NCI-H446 (cell line): ENCODE measurements around the gene TCF7L2.

Experiments
- DNase-seq, 2 experiments: peaks; one replicate each; lab custom pipeline; 2025; lab: John Stamatoyannopoulos, UW

Gene TCF7L2

DNA sequence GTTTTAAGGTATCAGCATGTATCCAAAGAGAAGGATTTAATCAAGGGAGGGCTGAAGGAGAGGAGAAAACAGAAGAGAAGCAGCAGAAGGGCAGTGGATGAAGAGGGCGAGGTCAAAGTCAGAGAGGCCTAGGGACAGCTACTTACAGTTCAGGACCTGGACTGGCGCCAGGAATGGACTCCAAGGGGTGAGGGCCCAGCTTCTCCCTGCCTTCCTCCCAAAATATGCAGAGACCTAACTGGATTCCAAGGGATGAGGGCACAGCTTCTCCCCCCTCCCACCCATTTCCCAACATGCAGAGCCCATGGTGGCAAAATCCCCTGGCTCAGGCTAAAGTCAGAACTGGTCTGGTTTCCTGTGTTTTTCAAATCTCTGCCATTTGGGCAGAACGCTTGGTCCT, 3.4 kb upstream of the TCF7L2 start:
- no peak for DNase-seq

DNA sequence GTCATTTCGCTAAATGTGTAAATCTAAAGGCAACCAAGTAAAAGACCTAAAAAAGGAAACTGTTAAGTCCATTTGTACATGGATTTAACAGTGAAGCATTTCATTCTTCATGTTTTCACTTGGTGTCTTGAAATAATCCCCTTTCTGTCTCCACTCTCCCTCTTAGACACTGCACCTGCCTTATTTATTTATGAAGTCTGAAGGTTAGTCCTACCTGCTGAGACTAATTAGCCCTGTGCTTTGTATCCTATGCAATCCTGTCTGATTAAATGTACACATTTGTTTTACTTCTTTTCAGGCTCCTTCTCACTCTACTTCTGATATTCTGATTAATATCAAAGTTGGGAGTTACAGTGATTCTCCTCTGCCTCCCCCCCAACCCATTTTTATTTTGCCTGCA, 1.9 kb upstream of the TCF7L2 start:
- DNase-seq = no peak

DNA sequence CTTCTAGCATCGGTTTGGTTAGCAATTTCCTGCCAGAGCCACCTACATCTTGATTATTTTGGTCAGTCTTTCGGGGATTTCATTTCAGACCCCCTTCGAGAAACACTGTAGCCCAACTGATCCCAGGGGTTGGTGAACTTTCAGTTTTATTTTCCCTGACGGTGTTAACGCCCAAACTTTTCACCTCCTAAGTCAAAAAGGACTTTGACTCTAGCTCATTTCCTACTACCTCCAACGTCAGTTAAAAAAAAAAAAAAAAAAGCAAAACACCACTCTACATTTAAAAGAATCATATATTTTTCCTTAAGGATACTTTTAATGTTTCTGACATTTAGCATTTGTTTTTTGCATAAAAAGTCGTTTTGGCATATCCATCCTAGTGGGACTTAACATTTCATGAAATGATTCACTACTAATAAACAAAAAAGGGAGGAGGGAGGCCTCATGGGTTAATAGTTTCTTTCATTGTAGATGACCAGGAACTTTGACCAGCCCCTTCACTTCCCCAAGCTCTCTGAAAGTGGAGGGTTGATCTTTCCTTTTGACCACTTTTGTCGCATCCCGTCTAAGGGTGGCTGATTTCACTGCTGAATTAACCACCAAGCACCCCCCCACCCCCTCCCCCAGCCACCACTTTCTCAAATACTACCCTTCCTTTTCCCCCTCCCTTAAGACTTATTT, 764 bp upstream of the TCF7L2 start:
- DNase-seq = no peak

DNA sequence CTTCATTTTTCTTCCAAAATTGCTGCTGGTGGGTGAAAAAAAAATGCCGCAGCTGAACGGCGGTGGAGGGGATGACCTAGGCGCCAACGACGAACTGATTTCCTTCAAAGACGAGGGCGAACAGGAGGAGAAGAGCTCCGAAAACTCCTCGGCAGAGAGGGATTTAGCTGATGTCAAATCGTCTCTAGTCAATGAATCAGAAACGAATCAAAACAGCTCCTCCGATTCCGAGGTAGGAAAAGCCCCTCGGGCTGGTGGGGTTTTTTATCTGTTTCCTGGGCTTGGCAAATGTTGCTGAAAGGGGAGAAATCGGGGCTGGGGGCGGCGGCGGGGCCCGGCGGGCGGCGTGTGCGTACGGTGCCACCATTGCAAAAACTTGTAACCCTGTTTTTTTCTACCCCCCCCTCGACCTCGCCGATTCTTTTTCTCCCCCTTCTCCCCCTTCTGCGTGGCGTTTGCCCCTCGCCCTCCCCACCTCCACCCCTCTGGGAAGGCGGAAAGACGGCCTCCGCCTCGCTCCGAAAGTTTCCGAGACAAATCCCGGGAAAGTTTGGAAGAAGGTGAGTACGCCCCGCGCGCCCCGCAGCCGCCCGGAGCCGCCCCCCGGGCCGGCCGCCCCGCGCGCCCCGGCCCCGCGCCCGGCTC, 789 bp downstream of the TCF7L2 start:
- no peak for DNase-seq

DNA sequence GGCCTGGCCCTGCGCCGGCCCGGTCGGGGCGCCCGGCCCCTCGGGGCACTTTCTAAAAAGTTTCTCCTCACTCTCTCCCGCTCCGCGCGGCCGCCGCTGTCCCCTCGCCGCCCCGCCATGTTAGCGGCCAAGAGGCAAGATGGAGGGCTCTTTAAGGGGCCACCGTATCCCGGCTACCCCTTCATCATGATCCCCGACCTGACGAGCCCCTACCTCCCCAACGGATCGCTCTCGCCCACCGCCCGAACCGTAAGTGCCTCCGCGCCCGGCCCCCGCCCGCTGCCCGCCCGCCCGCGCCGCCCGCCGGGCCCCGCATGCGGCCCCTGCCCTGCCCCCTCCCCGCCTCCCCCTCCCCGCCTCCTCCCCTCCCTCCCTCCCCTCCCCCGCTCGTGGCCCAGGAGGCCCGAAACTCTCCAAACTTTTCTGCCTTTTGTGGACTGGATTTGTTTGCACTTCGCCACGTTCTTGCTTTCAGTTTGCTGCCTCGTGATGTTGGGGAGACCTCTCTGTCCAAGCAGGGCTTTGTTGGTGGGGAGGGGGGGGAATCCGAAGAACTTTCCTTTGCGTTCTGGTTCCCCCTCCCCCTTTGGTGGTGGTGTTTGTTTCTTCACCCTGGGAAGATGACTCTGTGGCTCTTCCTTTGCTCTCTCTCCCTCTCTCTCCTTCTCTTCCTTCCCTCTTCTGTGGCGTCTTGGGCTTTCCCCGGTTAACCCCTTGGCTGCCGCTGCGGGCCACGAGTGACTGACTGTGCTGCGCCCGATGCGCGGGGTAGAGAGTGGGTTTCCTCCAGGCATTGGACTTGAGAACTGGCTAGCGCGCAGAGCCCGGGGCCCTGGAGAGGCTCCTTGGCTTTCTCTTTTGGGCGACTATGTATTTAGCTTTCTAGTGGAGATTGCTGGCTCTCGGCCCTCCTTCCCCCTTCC, 1.6 kb downstream of the TCF7L2 start:
- no peak for DNase-seq

DNA sequence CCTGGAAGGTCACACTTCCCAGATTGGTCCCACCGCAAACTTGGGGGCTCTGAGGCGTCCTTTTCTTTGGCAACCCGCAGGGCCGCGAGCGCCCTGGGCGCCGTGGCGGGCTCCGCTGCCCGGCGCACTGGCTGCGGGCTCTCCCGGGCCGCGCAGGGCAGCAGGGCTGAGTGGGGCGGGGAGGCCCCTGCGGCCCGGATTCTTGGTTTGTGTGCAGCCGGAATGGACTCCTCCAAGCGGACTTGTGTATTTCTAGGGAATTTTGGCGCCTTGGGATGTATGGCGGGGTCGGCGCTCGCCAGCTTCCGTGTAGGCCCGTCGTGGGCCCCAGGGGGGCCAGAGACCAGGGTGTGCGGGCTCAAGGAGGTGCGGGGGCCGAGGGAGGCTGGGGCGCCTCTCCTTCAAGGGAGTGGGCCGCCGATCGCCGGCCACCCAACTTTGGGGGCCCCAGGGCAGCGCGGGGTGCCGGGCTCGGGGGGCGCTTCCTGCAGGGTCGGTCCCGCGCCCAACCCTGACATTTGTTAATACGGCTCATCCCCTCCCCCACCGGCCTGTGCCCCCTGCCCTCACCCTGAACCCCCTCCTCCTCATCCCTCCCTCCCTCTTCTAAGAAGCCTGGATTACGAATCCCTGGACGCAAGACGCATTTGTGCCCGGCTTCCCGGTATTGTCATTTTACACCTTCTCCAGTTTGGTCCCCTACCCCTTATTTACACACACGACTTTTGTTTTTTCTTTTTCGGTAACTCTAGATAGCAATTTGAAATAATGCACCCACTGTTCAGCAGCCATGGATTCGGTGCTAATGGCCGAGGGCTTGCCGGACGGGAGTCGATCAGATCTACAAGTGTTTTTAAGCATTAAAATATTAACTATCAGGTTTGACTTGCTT, 2.5 kb downstream of the TCF7L2 start:
- no peak for DNase-seq

DNA sequence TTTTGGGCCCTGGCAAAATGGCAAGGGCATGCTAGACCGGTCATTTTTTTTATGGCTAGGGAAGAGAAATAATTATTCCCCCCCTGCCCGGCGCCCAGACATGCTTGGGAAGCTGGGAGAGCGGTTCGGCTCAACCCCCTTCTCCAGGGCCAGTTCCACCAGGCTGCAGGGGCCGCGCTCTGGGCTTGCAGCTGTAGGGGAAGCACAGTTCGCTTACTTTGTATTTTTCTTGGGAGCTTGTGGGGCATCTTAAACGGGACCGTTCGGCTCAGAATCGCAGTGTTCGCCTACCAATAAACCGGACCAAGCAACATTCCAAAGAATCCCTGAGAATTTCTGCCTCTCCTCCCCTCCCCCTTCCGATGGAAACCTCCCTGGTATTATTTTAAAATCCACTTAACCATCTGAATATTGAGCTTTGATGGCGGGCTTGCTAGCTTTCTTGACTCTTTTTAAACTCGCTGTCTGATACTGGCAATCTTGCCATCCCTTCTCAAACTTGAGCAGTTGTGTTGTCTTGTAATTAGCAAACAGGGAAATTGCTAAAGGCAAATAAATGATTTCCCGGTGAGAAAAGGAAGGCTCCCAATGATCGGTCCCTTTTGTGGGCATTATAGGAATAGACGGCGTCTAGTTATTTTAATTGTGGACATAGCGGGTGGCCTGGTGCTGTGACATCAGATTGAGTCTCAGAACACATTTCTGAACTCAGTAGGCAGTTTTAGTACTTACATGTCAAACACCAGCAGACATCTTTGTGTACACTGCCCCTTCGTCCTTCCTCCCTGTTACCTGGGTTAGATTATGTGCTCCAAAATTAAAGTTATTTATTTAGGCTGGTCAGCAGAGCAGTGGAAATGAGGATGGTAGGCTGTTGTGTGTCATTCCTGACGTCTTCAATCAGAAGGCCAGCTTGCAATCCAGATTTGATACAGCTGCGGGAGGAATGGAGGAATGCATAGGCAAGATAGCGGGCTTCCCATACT, 3.4 kb downstream of the TCF7L2 start:
- DNase-seq = no peak

DNA sequence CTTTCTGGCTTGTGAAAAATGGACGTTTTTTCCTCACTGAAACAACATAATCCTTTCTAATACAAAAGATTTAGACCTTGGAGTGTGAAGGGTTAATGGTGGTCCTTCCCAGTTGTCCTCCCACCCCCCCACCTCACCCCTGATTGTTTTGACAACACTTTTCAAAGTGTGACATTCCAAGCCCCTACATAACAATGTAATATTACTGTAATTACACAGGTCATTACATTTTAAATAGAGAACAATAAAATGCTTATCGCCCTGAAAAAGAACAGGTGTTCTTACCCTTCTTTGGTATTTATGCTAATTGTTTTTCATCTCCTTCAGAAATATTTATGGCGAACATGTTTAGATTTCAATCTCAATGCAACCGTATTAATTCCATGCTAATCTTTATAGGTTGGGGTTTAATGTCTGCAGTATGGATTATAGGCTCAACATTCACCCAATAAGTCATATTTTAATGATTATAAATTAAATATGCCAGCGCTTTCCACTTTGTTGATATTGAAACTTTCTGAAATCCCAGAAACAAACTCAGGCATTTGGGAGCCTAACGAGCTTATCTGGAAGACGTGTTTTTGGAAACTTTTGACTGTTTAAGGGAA, 5.0 kb downstream of the TCF7L2 start:
- DNase-seq = no peak

DNA sequence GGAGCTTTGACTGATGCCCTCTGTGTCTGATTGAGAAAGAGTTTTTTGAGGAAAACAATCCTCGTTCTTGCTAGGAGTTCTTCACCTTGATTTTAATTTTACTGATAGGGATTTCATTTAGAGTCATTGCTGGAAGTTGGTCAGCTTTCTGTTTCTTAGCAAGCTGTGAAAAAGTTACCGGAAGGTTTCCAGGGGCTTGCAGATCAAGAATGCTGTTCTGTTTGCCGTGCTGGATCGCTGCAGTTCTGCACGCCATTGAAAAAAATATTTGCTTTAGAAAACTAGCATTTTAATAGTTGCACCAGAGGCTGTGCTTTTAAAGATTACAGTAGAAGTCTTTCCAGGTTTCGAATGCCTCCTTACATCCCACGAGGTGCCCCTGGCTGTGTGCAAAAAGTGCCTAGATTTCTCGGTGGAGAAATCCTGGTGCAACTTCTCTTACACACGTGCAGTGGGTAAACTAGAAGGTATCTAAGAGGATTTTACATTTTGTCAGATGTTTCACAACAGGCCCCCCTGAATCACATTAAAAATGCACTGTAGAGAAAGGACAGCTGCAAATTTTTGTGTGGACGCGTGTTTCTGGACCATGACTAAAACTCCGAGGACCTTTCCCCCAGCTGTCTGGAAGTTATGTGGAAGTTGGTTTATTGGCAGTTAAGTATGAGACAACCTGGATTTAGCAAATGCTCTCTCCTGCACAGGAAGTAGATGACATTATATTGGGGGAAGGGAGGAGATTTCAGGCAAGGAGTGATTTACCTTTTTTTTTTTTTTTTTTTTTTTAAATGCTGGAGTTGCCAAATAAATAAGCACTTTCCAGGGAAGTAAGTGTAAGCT, 5.8 kb downstream of the TCF7L2 start:
- DNase-seq = no peak

DNA sequence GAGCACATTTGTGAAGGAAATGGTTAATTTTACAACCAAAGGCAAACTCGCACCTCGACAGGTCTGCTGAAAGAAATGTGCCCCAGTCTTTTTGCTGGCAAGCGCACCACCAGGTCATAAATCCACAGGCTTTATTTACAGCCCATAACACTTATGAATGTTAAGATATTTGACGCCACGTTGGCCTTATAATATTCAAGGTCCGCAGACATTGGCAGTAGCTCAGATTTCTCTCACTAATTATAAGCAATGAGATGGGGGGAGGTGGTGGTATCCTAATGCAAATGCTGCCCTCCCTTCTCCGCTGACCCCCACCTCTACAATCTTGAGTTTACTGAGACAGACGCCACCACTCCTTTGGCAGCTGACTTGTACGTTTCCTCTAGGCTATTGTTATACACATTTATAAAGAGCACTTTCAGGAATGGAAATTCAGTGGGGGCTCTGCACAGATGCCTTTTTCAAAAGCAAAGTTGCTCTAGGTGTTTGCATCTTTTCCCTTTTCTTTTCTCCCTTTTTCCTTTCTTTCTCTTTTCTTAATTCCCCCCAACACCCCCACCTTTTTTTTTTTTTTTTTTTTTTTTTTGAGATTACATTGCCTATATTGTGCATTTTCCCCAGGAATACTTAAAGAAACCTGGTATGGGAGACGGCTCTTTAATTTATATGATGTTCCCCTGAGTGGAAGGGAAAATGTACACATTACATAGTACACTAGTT, 6.7 kb downstream of the TCF7L2 start:
- no peak for DNase-seq

DNA sequence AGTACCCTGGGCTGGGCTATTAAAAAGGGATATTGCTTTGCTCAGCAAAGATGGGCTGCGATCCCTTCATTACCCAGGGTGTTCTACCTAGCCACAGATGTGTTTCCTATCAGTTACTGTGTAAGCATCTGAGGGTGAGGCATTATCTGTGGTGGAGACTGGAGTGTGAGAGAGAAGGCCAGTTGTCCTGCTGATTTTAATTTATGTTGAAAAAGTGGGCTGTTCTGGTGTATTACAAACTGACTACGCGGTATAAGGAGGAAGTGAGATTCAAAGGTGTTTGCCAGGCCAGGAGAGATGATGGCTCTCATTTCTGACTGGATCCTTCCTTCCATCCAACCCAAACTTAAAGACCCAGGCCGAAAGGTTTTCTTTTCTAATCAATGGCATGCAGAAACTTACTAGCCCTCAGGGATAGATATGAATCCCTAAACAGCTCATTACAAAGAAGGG, 7.6 kb downstream of the TCF7L2 start:
- DNase-seq = no peak

DNA sequence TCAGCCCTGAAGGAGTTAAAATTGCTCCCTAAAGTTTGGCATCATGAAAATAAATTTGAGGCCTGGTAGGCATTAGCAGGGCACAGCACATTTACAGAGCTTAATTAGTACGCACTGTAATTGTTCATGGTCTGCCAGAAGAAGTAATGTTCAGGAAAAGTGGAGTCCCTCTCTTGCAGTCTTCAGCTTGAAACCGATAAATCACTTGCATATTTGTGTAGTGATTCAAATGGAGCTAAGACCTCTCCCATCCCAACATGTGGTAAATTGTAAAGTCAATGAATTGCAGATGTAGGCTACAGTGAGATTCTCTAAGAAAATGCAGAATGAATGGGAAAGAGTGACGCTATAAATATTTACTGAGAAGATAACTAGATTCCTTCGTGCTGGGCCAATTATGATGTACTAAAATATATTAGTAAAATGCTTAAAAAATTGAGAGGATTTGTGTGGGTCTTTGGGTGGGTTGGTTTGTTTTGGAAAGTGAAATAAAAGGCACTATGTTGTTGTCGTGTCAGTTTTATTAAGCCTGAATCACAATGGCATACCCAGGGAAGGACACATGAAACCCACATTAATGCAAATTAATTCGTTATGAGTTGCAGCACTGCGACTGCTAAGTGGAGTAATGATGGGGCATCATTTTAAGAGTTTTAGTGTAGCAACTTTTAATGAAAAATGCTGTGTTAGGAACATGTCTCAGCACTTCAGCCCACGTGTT, 8.4 kb downstream of the TCF7L2 start:
- DNase-seq = no peak

DNA sequence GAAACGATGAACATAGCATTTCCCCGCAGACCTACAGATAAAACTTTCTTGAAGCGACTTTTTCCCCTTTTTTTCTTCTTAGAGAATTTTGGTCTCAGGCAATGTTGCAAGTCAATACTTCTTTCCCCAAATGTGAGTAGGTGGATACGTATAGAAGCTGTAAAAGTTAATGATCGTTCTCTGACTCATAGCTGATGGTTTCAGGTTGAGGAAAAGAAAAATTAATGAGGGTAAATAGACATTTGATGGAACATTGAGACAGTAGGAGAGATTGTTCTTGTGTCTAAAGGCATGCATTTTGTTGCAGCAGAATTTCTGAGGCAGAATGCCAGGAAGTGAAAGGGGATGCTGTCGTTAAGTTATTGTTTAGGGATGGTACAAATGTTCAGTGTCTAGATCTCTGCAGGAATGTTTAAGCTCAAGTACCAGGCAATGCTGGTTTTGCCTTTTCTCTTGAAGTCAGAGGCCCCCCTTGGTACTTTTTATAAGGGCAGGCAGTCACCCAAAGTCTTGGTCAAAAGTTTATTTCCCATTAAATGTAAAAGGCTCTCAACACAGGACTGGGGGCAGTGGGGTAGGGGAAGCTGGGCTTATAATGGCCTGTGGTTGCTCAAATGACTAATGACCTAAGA, 9.3 kb downstream of the TCF7L2 start:
- DNase-seq = no peak

DNA sequence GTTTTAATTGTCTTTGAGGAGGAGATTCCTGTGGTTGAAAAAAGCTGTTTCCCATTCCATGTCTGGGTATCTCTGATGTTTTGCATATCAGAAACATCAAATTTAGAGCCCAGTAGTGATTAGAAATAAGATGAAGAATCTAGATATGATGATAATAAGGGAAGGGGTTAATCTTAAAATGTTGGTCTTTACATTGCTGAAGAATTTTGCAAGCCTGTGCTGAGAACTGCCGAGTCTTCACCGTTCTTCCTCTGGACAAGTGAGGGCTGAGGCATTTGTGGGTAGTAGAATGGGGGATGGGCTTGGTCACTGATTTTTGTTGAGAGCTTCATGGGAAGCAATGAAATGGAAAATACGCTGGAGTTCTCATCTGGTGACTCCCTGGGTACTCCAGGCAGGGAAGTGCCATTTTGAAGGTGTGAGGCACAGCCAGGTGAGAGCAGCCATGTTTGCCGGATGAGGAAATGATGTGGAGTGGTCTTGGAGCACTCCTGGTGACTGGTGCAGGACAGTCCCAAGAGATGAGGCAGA, 10.2 kb downstream of the TCF7L2 start:
- no peak for DNase-seq

DNA sequence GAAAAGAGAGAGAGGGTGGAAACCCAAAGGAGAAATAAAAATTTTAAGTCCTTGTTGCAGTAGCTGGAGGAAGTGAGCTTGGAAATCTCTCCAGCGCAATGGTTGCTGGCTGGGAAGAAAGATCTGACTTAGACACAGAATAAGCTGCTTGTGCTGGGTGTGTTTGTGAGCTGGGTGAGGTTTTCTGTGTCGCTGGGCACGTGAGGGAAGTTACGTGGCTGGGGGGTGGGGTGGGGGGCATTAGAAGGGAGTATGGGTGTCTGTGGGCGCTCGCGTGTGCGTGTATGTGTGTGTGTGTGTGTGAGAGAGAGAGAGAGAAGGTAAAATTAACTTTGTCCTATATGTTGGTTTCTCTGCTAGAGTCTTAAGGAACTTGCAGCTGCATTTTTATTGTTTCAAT, 11.6 kb downstream of the TCF7L2 start:
- no peak for DNase-seq

DNA sequence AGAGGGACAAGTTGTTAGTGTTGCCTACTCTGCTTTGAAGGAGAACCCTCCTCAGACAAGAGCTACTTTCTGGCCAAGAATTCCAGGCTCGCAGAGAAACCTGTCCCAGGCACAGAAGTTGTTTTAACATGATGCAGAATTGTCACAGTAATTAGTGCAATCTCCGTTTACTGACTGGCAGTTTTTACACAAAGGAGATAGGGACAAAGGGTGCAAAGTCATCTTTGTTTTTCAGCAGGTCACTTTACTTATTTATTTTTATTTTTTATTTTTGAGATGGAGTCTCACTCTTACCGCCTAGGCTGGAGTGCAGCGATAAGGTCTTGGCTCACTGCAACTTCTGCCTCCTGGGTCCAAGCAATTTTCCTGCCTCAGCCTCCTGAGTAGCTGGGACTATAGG, 12.3 kb downstream of the TCF7L2 start:
- no peak for DNase-seq

DNA sequence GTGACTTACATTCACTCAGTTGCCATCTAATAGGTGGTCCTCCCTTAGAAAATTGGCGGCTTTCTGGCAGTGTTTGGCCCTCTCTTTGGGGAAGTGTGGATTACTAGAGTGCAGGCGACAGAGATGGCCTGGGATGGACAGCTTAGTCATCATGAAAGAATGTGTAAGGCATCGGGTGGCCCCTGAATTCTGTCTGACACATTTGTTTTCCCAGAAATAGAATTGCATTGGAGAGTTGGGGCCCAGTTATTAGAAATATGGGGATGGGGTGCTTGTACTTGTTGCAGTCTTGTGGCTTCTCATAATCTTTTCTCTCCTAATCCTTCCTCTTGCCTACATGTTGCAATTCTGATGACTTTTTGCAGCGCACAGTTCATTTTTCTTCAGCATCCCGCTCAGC, 13.8 kb downstream of the TCF7L2 start:
- no peak for DNase-seq
